GM23338 (cell line): ENCODE data around the gene PABPC1L. TPM values are rescaled to one million over a fixed set of nuclear protein-coding genes. Genes with fewer than 3 reads are reported as not detected.

ENCODE experiments used
- ATAC-seq: fragments of 200-7000 bp; cut with Tn5 transposase; 3 replicates; pipeline ENCODE4 v1.9.1; 2020
- DNase-seq: peaks from one replicate; pipeline ENCODE4 v3.0.0-alpha.2; 2015; ENCODE audit warnings: low spot score
- H2AFZ ChIP-seq: fragments of 200-600 bp; sonication (generic); 2 replicates; pipeline ENCODE4 v1.8.0; 2016; ENCODE audit warnings: antibody characterized with exemption, mild to moderate bottlenecking, moderate library complexity
- H3F3A ChIP-seq: fragments of 200-600 bp; sonication (generic); replicated peaks from 2 replicates; pipeline ENCODE4 v1.8.0; 2017; ENCODE audit warnings: antibody characterized with exemption, mixed run types, low read depth
- H3K27ac ChIP-seq: fragments of 200-600 bp; sonication (generic); 2 replicates; pipeline ENCODE4 v1.6.1; 2016; ENCODE audit warnings: low read depth
- H3K27me3 ChIP-seq: fragments of 200-600 bp; sonication (generic); 2 replicates; pipeline ENCODE4 v1.8.0; 2016; ENCODE audit warnings: mild to moderate bottlenecking, mixed run types, moderate library complexity; ENCODE audit not compliant: insufficient read depth
- H3K36me3 ChIP-seq: fragments of 200-600 bp; sonication (generic); 2 replicates; pipeline ENCODE4 v1.8.0; 2016; ENCODE audit warnings: mild to moderate bottlenecking; ENCODE audit not compliant: insufficient read depth
- H3K4me1 ChIP-seq: fragments of 200-600 bp; sonication (generic); 2 replicates; pipeline ENCODE4 v1.8.0; 2016; ENCODE audit warnings: mild to moderate bottlenecking, moderate library complexity; ENCODE audit not compliant: insufficient read depth
- H3K4me2 ChIP-seq: fragments of 200-600 bp; sonication (generic); 2 replicates; pipeline ENCODE4 v1.7.1; 2017; ENCODE audit warnings: mixed run types
- H3K4me3 ChIP-seq: fragments of 200-600 bp; sonication (generic); 2 replicates; pipeline ENCODE4 v1.6.1; 2016; ENCODE audit warnings: mixed run types
- H3K79me2 ChIP-seq: fragments of 200-600 bp; sonication (generic); replicated peaks from 2 replicates; pipeline ENCODE4 v1.8.0; 2017; ENCODE audit warnings: mild to moderate bottlenecking; ENCODE audit not compliant: insufficient read depth
- H3K9me2 ChIP-seq: fragments of 200-600 bp; sonication (generic); 2 replicates; pipeline ENCODE4 v1.8.0; 2017; ENCODE audit not compliant: insufficient read depth
- H4K20me1 ChIP-seq: fragments of 200-600 bp; sonication (generic); replicated peaks from 2 replicates; pipeline ENCODE4 v1.8.0; 2017; ENCODE audit warnings: mild to moderate bottlenecking; ENCODE audit not compliant: insufficient read depth
- H3K27ac Mint-ChIP-seq: 2 replicates; pipeline ENCODE4 v1.8.0; 2020; ENCODE audit warnings: inconsistent platforms, mild to moderate bottlenecking, moderate library complexity, mixed read lengths
- H3K27me3 Mint-ChIP-seq: 3 replicates; pipeline ENCODE4 v1.8.0; 2022; ENCODE audit warnings: low read depth, mild to moderate bottlenecking, moderate library complexity, mixed read lengths, inconsistent platforms; ENCODE audit not compliant: insufficient read depth, poor library complexity
- H3K36me3 Mint-ChIP-seq: 3 replicates; pipeline ENCODE4 v1.8.0; 2021; ENCODE audit warnings: low read depth, mild to moderate bottlenecking, inconsistent platforms, moderate library complexity, mixed read lengths
- H3K4me1 Mint-ChIP-seq: 3 replicates; pipeline ENCODE4 v1.8.0; 2020; ENCODE audit warnings: mild to moderate bottlenecking, inconsistent platforms, mixed read lengths
- H3K4me3 Mint-ChIP-seq: 3 replicates; pipeline ENCODE4 v1.8.0; 2021; ENCODE audit warnings: moderate library complexity, mild to moderate bottlenecking, inconsistent platforms, mixed read lengths
- H3K9me3 Mint-ChIP-seq: 3 replicates; pipeline ENCODE4 v1.8.0; 2020; ENCODE audit warnings: moderate library complexity, mild to moderate bottlenecking, inconsistent platforms, mixed read lengths
- CREB1 ChIP-seq: fragments of 250-450 bp; sonication (Bioruptor Pico); IDR thresholded peaks from 2 replicates; pipeline ENCODE4 v1.5.0; 2020; ENCODE audit warnings: low read depth, mild to moderate bottlenecking, moderate library complexity
- CTCF ChIP-seq, 2 experiments: fragments of 200-600 bp in 1 of 2; sonication (generic) in 1 of 2; conservative IDR thresholded peaks; 2 replicates each; pipeline versions ENCODE4 v1.5.1 to v1.6.1; 2016 to 2017; ENCODE audit warnings: antibody characterized with exemption in 2 of 2, low read depth in 2 of 2, mild to moderate bottlenecking in 2 of 2, moderate library complexity in 1 of 2
- ETS1 ChIP-seq: IDR thresholded peaks from 2 replicates; pipeline ENCODE4 v1.6.1; 2016; ENCODE audit warnings: antibody characterized with exemption
- EZH2 ChIP-seq: fragments of 200-600 bp; sonication (generic); IDR thresholded peaks from one replicate; pipeline ENCODE4 v1.8.0; 2017; ENCODE audit warnings: antibody characterized with exemption, mild to moderate bottlenecking, low read depth; ENCODE audit not compliant: unreplicated experiment
- EZH2phosphoT487 ChIP-seq: fragments of 200-600 bp; sonication (generic); IDR thresholded peaks from one replicate; pipeline ENCODE4 v1.8.1; 2018; ENCODE audit warnings: antibody characterized with exemption; ENCODE audit not compliant: unreplicated experiment
- JUNB ChIP-seq: IDR thresholded peaks from one replicate; pipeline ENCODE4 v1.6.1; 2016; ENCODE audit warnings: antibody characterized with exemption; ENCODE audit not compliant: unreplicated experiment
- NANOG ChIP-seq: IDR thresholded peaks from 2 replicates; pipeline ENCODE4 v1.6.1; 2016; ENCODE audit warnings: antibody characterized with exemption, borderline replicate concordance
- POLR2AphosphoS5 ChIP-seq: IDR thresholded peaks from 2 replicates; pipeline ENCODE4 v1.6.1; 2016; ENCODE audit warnings: antibody characterized with exemption, low read depth
- REST ChIP-seq: IDR thresholded peaks from one replicate; pipeline ENCODE4 v1.6.1; 2018; ENCODE audit warnings: antibody characterized with exemption; ENCODE audit not compliant: unreplicated experiment
- STAT1 ChIP-seq: IDR thresholded peaks from one replicate; pipeline ENCODE4 v1.6.1; 2016; ENCODE audit warnings: antibody characterized with exemption; ENCODE audit not compliant: unreplicated experiment
- ZNF114 ChIP-seq: fragments of 250-450 bp; sonication (Bioruptor Pico); IDR thresholded peaks from 2 replicates; pipeline ENCODE4 v1.5.0; 2020; ENCODE audit warnings: mild to moderate bottlenecking, moderate library complexity
- ZNF331 ChIP-seq: fragments of 250-450 bp; sonication (Bioruptor Pico); IDR thresholded peaks from 2 replicates; pipeline ENCODE4 v1.5.0; 2020; ENCODE audit warnings: low read depth, mild to moderate bottlenecking, moderate library complexity
- ZNF462 ChIP-seq: fragments of 250-450 bp; sonication (Bioruptor Pico); IDR thresholded peaks from 2 replicates; pipeline ENCODE4 v1.5.0; 2020; ENCODE audit warnings: mild to moderate bottlenecking, moderate library complexity
- polyA plus RNA-seq: library from polyadenylated mRNA; unstranded; fragments of >200 nt; fragmentation: Nextera tagmentation; extraction: Ambion mirVana; gene quantifications from 2 replicates; pipeline ENCODE4 v1.2.1, GENCODE V29; 2016
- total RNA-seq: library from RNA; depleted of rRNA; stranded (reverse); fragments of >200 nt; shearing (Covaris generic); gene quantifications from 2 replicates; pipeline ENCODE4 v1.2.3, GENCODE V29; 2014

The PABPC1L gene
- total and polyA plus RNA-seq, 2 experiments from 2014 or later = 44.4 to 49.1 TPM

- H3K9me3 Mint-ChIP-seq = no peaks in the 10 kb centered on the region
- no peaks in the 10 kb centered on the region for H3K9me2 ChIP-seq
- H3K4me2 ChIP-seq = no peak overlapping the region
- no peaks in the 10 kb centered on the region for H3K4me1 ChIP-seq
- H4K20me1 ChIP-seq = peaks cover 30% of the 10 kb centered on the region
- H3K79me2 ChIP-seq = no peaks in the 10 kb centered on the region
- 0 out of 2 replicates have a peak, but pooled peaks cover 4% of the 10 kb centered on the region for H3F3A ChIP-seq
- no peak for TF ChIP-seq JUNB
- TF ChIP-seq ZNF114 (CRISPR knock-in tag) = no peak
- TF ChIP-seq ZNF462 = no peak
- TF ChIP-seq CTCF (conservative IDR thresholded peaks at IDR 0.05; ENCODE audit: low read depth in 2 of 2) = no peak
- no peak for TF ChIP-seq NANOG
- no peak for TF ChIP-seq POLR2AphosphoS5
- TF ChIP-seq ETS1 = no peak
- no peak for TF ChIP-seq EZH2
- TF ChIP-seq STAT1 = no peak
- TF ChIP-seq REST = no peak
- TF ChIP-seq CREB1 (CRISPR knock-in tag) = no peak
- no peak for TF ChIP-seq EZH2phosphoT487
- TF ChIP-seq ZNF331 = no peak
- H3K4me3 Mint-ChIP-seq = no peak overlapping the region
- no peak overlapping the region for H3K4me3 ChIP-seq
- H3K4me1 Mint-ChIP-seq = no peaks in the 10 kb centered on the region
- peaks cover 44% of the 10 kb centered on the region for H3K36me3 ChIP-seq
- H3K27me3 ChIP-seq = no peaks in the 10 kb centered on the region
- H3K36me3 Mint-ChIP-seq = peaks cover 80% of the 10 kb centered on the region
- no peak overlapping the region for H2AFZ ChIP-seq
- DNase-seq (no peak), ATAC-seq (no peak)
- no peak overlapping the region for H3K27ac Mint-ChIP-seq
- no peak overlapping the region for H3K27ac ChIP-seq
- H3K27me3 Mint-ChIP-seq = no peaks in the 10 kb centered on the region
Measured at GRCh38 chr20:44950368-44950767, 40.5 kb downstream of the PABPC1L start.
